K562 (cell line): ENCODE results near the gene YLPM1. TPM values are rescaled to one million over a fixed set of nuclear protein-coding genes. Genes with fewer than 3 reads are reported as not detected.

Experiments
- DEAF1 ChIP-seq: fragments of 450-650 bp; formaldehyde crosslinking; IDR thresholded peaks from 2 replicates; pipeline ENCODE4 v1.4.0; 2020; ENCODE audit warnings: mild to moderate bottlenecking, moderate library complexity
- HLTF ChIP-seq: fragments of 450-650 bp; IDR thresholded peaks from 2 replicates; pipeline ENCODE4 v1.6.1; 2016
- KLF13 ChIP-seq: fragments of 450-650 bp; IDR thresholded peaks from 2 replicates; pipeline ENCODE4 v1.6.1; 2016; ENCODE audit warnings: missing genetic modification characterization, low read depth, mild to moderate bottlenecking, missing compliant biosample characterization, moderate library complexity, borderline replicate concordance
- MITF ChIP-seq: IDR thresholded peaks from 2 replicates; pipeline ENCODE4 v1.6.1; 2014; ENCODE audit warnings: antibody characterized with exemption
- MNT ChIP-seq, 2 experiments: fragments of 450-650 bp; conservative IDR thresholded peaks; 2 replicates each; pipeline ENCODE4 v1.6.1; 2017; ENCODE audit warnings: mild to moderate bottlenecking in 2 of 2, moderate library complexity in 2 of 2
- NFIC ChIP-seq: fragments of 450-650 bp; IDR thresholded peaks from 2 replicates; pipeline ENCODE4 v1.6.1; 2017; ENCODE audit warnings: mild to moderate bottlenecking, inconsistent platforms
- NONO ChIP-seq, 2 experiments: fragments of 200-400 bp in 1 of 2; fragments of 450-650 bp in 1 of 2; formaldehyde crosslinking in 1 of 2; IDR thresholded peaks; 2 replicates each; pipeline ENCODE4 v1.6.1; 2017; ENCODE audit warnings: low read depth in 2 of 2, mild to moderate bottlenecking in 2 of 2, moderate library complexity in 2 of 2, low read length in 1 of 2
- OTX1 ChIP-seq: fragments of 450-650 bp; formaldehyde crosslinking; IDR thresholded peaks from 2 replicates; pipeline ENCODE4 v1.4.0; 2022; ENCODE audit warnings: mild to moderate bottlenecking
- SAFB ChIP-seq: fragments of 200-400 bp; formaldehyde crosslinking; IDR thresholded peaks from 2 replicates; pipeline ENCODE4 v1.6.1; 2017; ENCODE audit warnings: low read depth, low read length, borderline replicate concordance
- U2AF1 ChIP-seq: fragments of 200-400 bp; formaldehyde crosslinking; optimal IDR thresholded peaks from 2 replicates; pipeline ENCODE3; 2017; ENCODE audit warnings: mild to moderate bottlenecking, low read depth, low read length, moderate library complexity
- ZBTB1 ChIP-seq: sonication (generic); formaldehyde crosslinking; IDR thresholded peaks from 2 replicates; pipeline ENCODE4 v1.8.1; 2023; ENCODE audit warnings: missing genetic modification reagents, low read depth, mild to moderate bottlenecking, borderline replicate concordance
- ZBTB5 ChIP-seq: fragments of 450-650 bp; IDR thresholded peaks from 2 replicates; pipeline ENCODE4 v1.6.1; 2017; ENCODE audit warnings: antibody characterized with exemption
- ZFPM2 ChIP-seq: fragments of 250-450 bp; sonication (Bioruptor Pico); IDR thresholded peaks from 2 replicates; pipeline ENCODE4 v1.5.1; 2022; ENCODE audit warnings: mild to moderate bottlenecking
- ZFX ChIP-seq: sonication (generic); formaldehyde crosslinking; IDR thresholded peaks from 2 replicates; pipeline ENCODE4 v1.8.0; 2022; ENCODE audit warnings: mild to moderate bottlenecking, missing genetic modification reagents, moderate library complexity
- ZNF165 ChIP-seq: fragments of 250-450 bp; sonication (Bioruptor Pico); IDR thresholded peaks from 2 replicates; pipeline ENCODE4 v1.4.0; 2020; ENCODE audit warnings: borderline replicate concordance
- ZNF280B ChIP-seq: fragments of 250-450 bp; sonication (Bioruptor Pico); IDR thresholded peaks from 2 replicates; pipeline ENCODE4 v1.5.1; 2021; ENCODE audit warnings: mild to moderate bottlenecking
- ZNF347 ChIP-seq: fragments of 450-650 bp; formaldehyde crosslinking; IDR thresholded peaks from 2 replicates; pipeline ENCODE4 v1.4.0; 2020; ENCODE audit warnings: low read depth, mild to moderate bottlenecking, moderate library complexity
- ZNF41 ChIP-seq: fragments of 250-450 bp; sonication (Bioruptor Pico); conservative IDR thresholded peaks from 2 replicates; pipeline ENCODE4 v1.4.0; 2020; ENCODE audit warnings: mild to moderate bottlenecking
- ZNF507 ChIP-seq: conservative IDR thresholded peaks from 2 replicates; pipeline ENCODE4 v1.6.1; 2017; ENCODE audit warnings: missing genetic modification characterization, missing compliant biosample characterization
- ZNF583 ChIP-seq: fragments of 250-450 bp; sonication (Bioruptor Pico); IDR thresholded peaks from 2 replicates; pipeline ENCODE4 v1.4.0; 2020
- polyA plus RNA-seq, 8 experiments: library from polyadenylated mRNA; depleted of rRNA in 4 of 8; stranded (reverse) in 5 of 8; unstranded in 3 of 8; fragments of >200 nt; fragmentation: Nextera tagmentation in 2 of 8; fragmentation: Illumina TruSeq in 1 of 8; extraction: Ambion mirVana in 2 of 8; extraction: Trizol in 1 of 8; gene quantifications; 2 replicates each; pipeline versions ENCODE4 v1.2.1 to v1.2.3, GENCODE V29; 2011 to 2014; ENCODE audit warnings: inconsistent platforms in 1 of 8, missing spikeins in 1 of 8
- total RNA-seq, 7 experiments: library from RNA; depleted of rRNA in 6 of 7; stranded (reverse); fragments of >200 nt in 6 of 7; fragmentation: Illumina TruSeq in 2 of 7; extraction: Trizol in 2 of 7; gene quantifications; 2 replicates each; pipeline versions ENCODE4 v1.2.1 to v1.2.3, GENCODE V29; 2011 to 2021; ENCODE audit warnings: low replicate concordance in 1 of 7

The YLPM1 gene
- total and polyA plus RNA-seq, 9 of the 15 experiments (the other 6 are each of a cell fraction or from before 2014, with no cell fraction given) = 7.2 to 32.7 (median 14.6) TPM

- no peak for TF ChIP-seq ZBTB5
- peak; percentile 86 for TF ChIP-seq NFIC
- peak in 1 of 2 experiments; percentile 48; a peak in 1 of 4 replicates for TF ChIP-seq NONO (IDR thresholded peaks at IDR 0.05; ENCODE audit: low read depth in 2 of 2, low read length in 1 of 2)
- no peak for TF ChIP-seq ZNF583 (CRISPR knock-in tag)
- TF ChIP-seq OTX1 (CRISPR knock-in tag) = no peak
- no peak for TF ChIP-seq ZNF507 (tag)
- no peak for TF ChIP-seq ZNF165 (CRISPR knock-in tag)
- TF ChIP-seq MNT (conservative IDR thresholded peaks at IDR 0.05) = peak in 1 of 2 experiments; percentile 47; a peak in 2 of 4 replicates
- no peak for TF ChIP-seq DEAF1
- no peak for TF ChIP-seq ZNF41 (CRISPR knock-in tag)
- no peak for TF ChIP-seq KLF13
- TF ChIP-seq ZFPM2 (CRISPR knock-in tag) = no peak
- no peak for TF ChIP-seq MITF
- TF ChIP-seq ZNF280B = no peak
- peak; percentile 98 for TF ChIP-seq ZFX
- no peak for TF ChIP-seq U2AF1
- no peak for TF ChIP-seq HLTF
- no peak for TF ChIP-seq ZNF347 (CRISPR knock-in tag)
- TF ChIP-seq SAFB = no peak
- no peak for TF ChIP-seq ZBTB1
Measured at GRCh38 chr14:74762917-74763802, at the start of gene YLPM1 (continued).
